ENCODE data around the gene STK24. TPM values are rescaled to one million over a fixed set of nuclear protein-coding genes. Genes with fewer than 3 reads are reported as not detected.

The STK24 gene
- total RNA-seq, 1 donor: 82.2 TPM

GRCh38 chr13:98532254-98532653 lies 44.7 kb downstream of the STK24 start:
- Histone ChIP-seq H3K4me1 (ENCODE audit: insufficient read depth, low read length) (peaks cover 13% of the 10 kb centered on the region), H4K20me1 (ENCODE audit: insufficient read depth, low read length) (peaks cover 79% of the 10 kb centered on the region), H3K27ac (ENCODE audit: low read depth, low read length) (no peak overlapping the region), H3K36me3 (ENCODE audit: insufficient read depth, low read length) (no peaks in the 10 kb centered on the region), H2AFZ (ENCODE audit: low read length) (no peak overlapping the region), H3K9me3 (ENCODE audit: low read depth, low read length) (no peaks in the 10 kb centered on the region), H3K4me2 (ENCODE audit: insufficient read depth, low read length) (no peak overlapping the region), H3K79me2 (ENCODE audit: insufficient read depth, low read length) (peaks cover 99% of the 10 kb centered on the region), H3K4me3 (ENCODE audit: insufficient read depth, low read length) (no peak overlapping the region), H3K27me3 (ENCODE audit: insufficient read depth, low read length) (no peaks in the 10 kb centered on the region)
- no peak for DNase-seq (ENCODE audit: insufficient read length, low spot score, missing footprints)
- TF ChIP-seq CTCF (IDR thresholded peaks at IDR 0.05; ENCODE audit: extremely low read depth, low read depth, low read length): no peak

GRCh38 chr13:98530217-98530616 lies 46.7 kb downstream of the STK24 start:
- Histone ChIP-seq H4K20me1 (ENCODE audit: insufficient read depth, low read length) (peaks cover 81% of the 10 kb centered on the region), H3K4me3 (ENCODE audit: insufficient read depth, low read length) (no peak overlapping the region), H2AFZ (ENCODE audit: low read length) (no peak overlapping the region), H3K9me3 (ENCODE audit: low read depth, low read length) (no peaks in the 10 kb centered on the region), H3K4me2 (ENCODE audit: insufficient read depth, low read length) (no peak overlapping the region), H3K79me2 (ENCODE audit: insufficient read depth, low read length) (peaks cover 99% of the 10 kb centered on the region), H3K4me1 (ENCODE audit: insufficient read depth, low read length) (peaks cover 10% of the 10 kb centered on the region), H3K27me3 (ENCODE audit: insufficient read depth, low read length) (no peaks in the 10 kb centered on the region), H3K27ac (ENCODE audit: low read depth, low read length) (no peak overlapping the region), H3K36me3 (ENCODE audit: insufficient read depth, low read length) (no peaks in the 10 kb centered on the region)
- no peak for DNase-seq (ENCODE audit: insufficient read length, low spot score, missing footprints)
- TF ChIP-seq CTCF (IDR thresholded peaks at IDR 0.05; ENCODE audit: extremely low read depth, low read depth, low read length): no peak

GRCh38 chr13:98529171-98529570 lies 47.7 kb downstream of the STK24 start:
- H3K4me1 ChIP-seq (ENCODE audit: insufficient read depth, low read length): peaks cover 10% of the 10 kb centered on the region
- peak overlapping the region; percentile 59 for H3K27ac ChIP-seq (ENCODE audit: low read depth, low read length)
- DNase-seq (ENCODE audit: insufficient read length, low spot score, missing footprints): no peak
- TF ChIP-seq CTCF (IDR thresholded peaks at IDR 0.05; ENCODE audit: extremely low read depth, low read depth, low read length): no peak
- no peaks in the 10 kb centered on the region for H3K36me3 ChIP-seq (ENCODE audit: insufficient read depth, low read length)
- peak overlapping the region; percentile 60 for H3K4me2 ChIP-seq (ENCODE audit: insufficient read depth, low read length)
- H3K27me3 ChIP-seq (ENCODE audit: insufficient read depth, low read length): no peaks in the 10 kb centered on the region
- no peak overlapping the region for H3K4me3 ChIP-seq (ENCODE audit: insufficient read depth, low read length)
- peaks cover 90% of the 10 kb centered on the region for H4K20me1 ChIP-seq (ENCODE audit: insufficient read depth, low read length)
- H3K9me3 ChIP-seq (ENCODE audit: low read depth, low read length): no peaks in the 10 kb centered on the region
- H2AFZ ChIP-seq (ENCODE audit: low read length): no peak overlapping the region
- H3K79me2 ChIP-seq (ENCODE audit: insufficient read depth, low read length): peaks cover 100% of the 10 kb centered on the region

GRCh38 chr13:98528663-98529064 lies 48.2 kb downstream of the STK24 start:
- H4K20me1 ChIP-seq (ENCODE audit: insufficient read depth, low read length): peaks cover 91% of the 10 kb centered on the region
- no peaks in the 10 kb centered on the region for H3K9me3 ChIP-seq (ENCODE audit: low read depth, low read length)

More at GRCh38 chr13:98528663-98529064, 48.2 kb downstream of the STK24 start:
- Histone ChIP-seq H3K36me3 (ENCODE audit: insufficient read depth, low read length) (no peaks in the 10 kb centered on the region), H3K27ac (ENCODE audit: low read depth, low read length) (peak overlapping the region; percentile 59), H3K4me2 (ENCODE audit: insufficient read depth, low read length) (peak overlapping the region; percentile 60), H3K4me3 (ENCODE audit: insufficient read depth, low read length) (peak overlapping the region; percentile 16), H3K4me1 (ENCODE audit: insufficient read depth, low read length) (peaks cover 10% of the 10 kb centered on the region), H3K79me2 (ENCODE audit: insufficient read depth, low read length) (peaks cover 100% of the 10 kb centered on the region), H2AFZ (ENCODE audit: low read length) (no peak overlapping the region), H3K27me3 (ENCODE audit: insufficient read depth, low read length) (no peaks in the 10 kb centered on the region)
- DNase-seq (ENCODE audit: insufficient read length, low spot score, missing footprints): peak; percentile 97
- no peak for TF ChIP-seq CTCF (IDR thresholded peaks at IDR 0.05; ENCODE audit: extremely low read depth, low read depth, low read length)

Data from osteoblast (primary cell).